ENCODE measurements around the gene PNO1.

DNA sequence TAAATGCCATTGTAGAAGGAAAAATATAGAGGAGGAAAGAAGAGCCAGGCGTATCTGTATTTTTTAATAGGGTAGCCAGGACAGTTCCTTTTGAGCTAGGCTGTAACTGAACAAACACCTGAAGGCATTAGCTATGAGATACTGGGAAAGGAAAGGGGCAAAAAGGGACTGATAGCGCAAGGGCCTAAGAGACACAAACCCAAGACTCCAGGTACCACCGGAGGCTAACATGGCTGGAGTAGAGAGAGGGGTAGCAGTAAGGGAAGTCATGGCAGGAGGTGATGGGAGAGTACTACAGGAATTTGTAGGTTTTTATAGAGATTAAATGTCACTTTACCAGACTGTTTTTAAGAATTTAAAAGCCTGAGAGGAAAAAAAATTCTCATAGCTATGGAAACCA, 20.7 kb downstream of the PNO1 start:
- TF ChIP-seq, protein P1, sequence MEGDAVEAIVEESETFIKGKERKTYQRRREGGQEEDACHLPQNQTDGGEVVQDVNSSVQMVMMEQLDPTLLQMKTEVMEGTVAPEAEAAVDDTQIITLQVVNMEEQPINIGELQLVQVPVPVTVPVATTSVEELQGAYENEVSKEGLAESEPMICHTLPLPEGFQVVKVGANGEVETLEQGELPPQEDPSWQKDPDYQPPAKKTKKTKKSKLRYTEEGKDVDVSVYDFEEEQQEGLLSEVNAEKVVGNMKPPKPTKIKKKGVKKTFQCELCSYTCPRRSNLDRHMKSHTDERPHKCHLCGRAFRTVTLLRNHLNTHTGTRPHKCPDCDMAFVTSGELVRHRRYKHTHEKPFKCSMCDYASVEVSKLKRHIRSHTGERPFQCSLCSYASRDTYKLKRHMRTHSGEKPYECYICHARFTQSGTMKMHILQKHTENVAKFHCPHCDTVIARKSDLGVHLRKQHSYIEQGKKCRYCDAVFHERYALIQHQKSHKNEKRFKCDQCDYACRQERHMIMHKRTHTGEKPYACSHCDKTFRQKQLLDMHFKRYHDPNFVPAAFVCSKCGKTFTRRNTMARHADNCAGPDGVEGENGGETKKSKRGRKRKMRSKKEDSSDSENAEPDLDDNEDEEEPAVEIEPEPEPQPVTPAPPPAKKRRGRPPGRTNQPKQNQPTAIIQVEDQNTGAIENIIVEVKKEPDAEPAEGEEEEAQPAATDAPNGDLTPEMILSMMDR (conservative IDR thresholded peaks at IDR 0.05; ENCODE audit: low read length): no peak
- no peak for TF ChIP-seq EZH2phosphoT487 (IDR thresholded peaks at IDR 0.05; ENCODE audit: borderline replicate concordance)

Data from Loucy (cell line).